ENCODE data around the gene EZR. TPM values are rescaled to one million over a fixed set of nuclear protein-coding genes. Genes with fewer than 3 reads are reported as not detected.

EZR gene
- 395 and 399 TPM in 2 replicates for total RNA-seq
- 616 and 623 TPM in 2 replicates for polyA plus RNA-seq

GRCh38 chr6:158819213-158819976 lies at the start of gene EZR:
TSS of gene EZR (minus strand) at chr6:158819368. CDS start at chr6:158818093, 1,275 bp downstream.
- peak within 1 kb of the TSS; percentile 89 for H3K4me3 ChIP-seq
- H2AFZ ChIP-seq = peak within 1 kb of the TSS; percentile 71
- no peaks in the 10 kb centered on the region for H3K27me3 ChIP-seq
- peak within 1 kb of the TSS; percentile 96 for H3K27ac ChIP-seq
- H4K20me1 ChIP-seq (ENCODE audit: insufficient read depth, poor library complexity, severe bottlenecking) = peaks cover 34% of the 10 kb centered on the region
- 41% methylated on average over 21 of the region's 67 CpGs for WGBS (ENCODE audit: low lambda C conversion rate, missing lambda C conversion rate)
- peaks cover 36% of the 10 kb centered on the region for H3K79me2 ChIP-seq
- H3K36me3 ChIP-seq (replicated peaks; ENCODE audit: insufficient read depth, low read depth) = no peaks in the 10 kb centered on the region
- peaks cover 5% of the 10 kb centered on the region for H3K4me1 ChIP-seq (ENCODE audit: insufficient read depth)
- H3K9me3 ChIP-seq (ENCODE audit: low read depth) = no peaks in the 10 kb centered on the region
- DNase-seq (ENCODE audit: low spot score) = peak; percentile 95
- H3K4me2 ChIP-seq = peak within 1 kb of the TSS; percentile 75
- H3K9me2 ChIP-seq (replicated peaks; ENCODE audit: insufficient read depth) = no peaks in the 10 kb centered on the region
- TF ChIP-seq CTCF (IDR thresholded peaks at IDR 0.05; ENCODE audit: poor library complexity) (no peak), EZH2 (IDR thresholded peaks at IDR 0.05; ENCODE audit: borderline replicate concordance) (no peak), EZH2phosphoT487 (IDR thresholded peaks at IDR 0.05; ENCODE audit: low read depth, severe bottlenecking, unreplicated experiment) (no peak)

GRCh38 chr6:158868122-158868480 lies 48.9 kb upstream of the EZR start:
- H3K27me3 ChIP-seq = no peaks in the 10 kb centered on the region
- 95% methylated on average over 6 of the region's 6 CpGs for WGBS (ENCODE audit: low lambda C conversion rate, missing lambda C conversion rate)
- H3K4me3 ChIP-seq = no peak overlapping the region
- H3K79me2 ChIP-seq = peaks cover 4% of the 10 kb centered on the region
- no peaks in the 10 kb centered on the region for H4K20me1 ChIP-seq (ENCODE audit: insufficient read depth, poor library complexity, severe bottlenecking)
- no peaks in the 10 kb centered on the region for H3K9me2 ChIP-seq (replicated peaks; ENCODE audit: insufficient read depth)
- peaks cover 21% of the 10 kb centered on the region for H3K4me1 ChIP-seq (ENCODE audit: insufficient read depth)
- H3K4me2 ChIP-seq = no peak overlapping the region
- H3K27ac ChIP-seq = peak overlapping the region; percentile 96
- H2AFZ ChIP-seq = no peak overlapping the region
- TF ChIP-seq EZH2 (IDR thresholded peaks at IDR 0.05; ENCODE audit: borderline replicate concordance) (no peak), CTCF (IDR thresholded peaks at IDR 0.05; ENCODE audit: poor library complexity) (no peak), EZH2phosphoT487 (IDR thresholded peaks at IDR 0.05; ENCODE audit: low read depth, severe bottlenecking, unreplicated experiment) (no peak)
- no peaks in the 10 kb centered on the region for H3K36me3 ChIP-seq (replicated peaks; ENCODE audit: insufficient read depth, low read depth)
- DNase-seq (ENCODE audit: low spot score) = no peak
- H3K9me3 ChIP-seq (ENCODE audit: low read depth) = no peaks in the 10 kb centered on the region

- no peaks in the 10 kb centered on the region for H3K27me3 ChIP-seq
- 93% methylated on average over 10 of the region's 10 CpGs for WGBS (ENCODE audit: low lambda C conversion rate, missing lambda C conversion rate)
- H3K27ac ChIP-seq = peak overlapping the region; percentile 96
- peak; percentile 21 for DNase-seq (ENCODE audit: low spot score)
- no peak overlapping the region for H2AFZ ChIP-seq
- peaks cover 21% of the 10 kb centered on the region for H3K4me1 ChIP-seq (ENCODE audit: insufficient read depth)
- peaks cover 4% of the 10 kb centered on the region for H3K79me2 ChIP-seq
- no peak for TF ChIP-seq CTCF (IDR thresholded peaks at IDR 0.05; ENCODE audit: poor library complexity)
- TF ChIP-seq EZH2phosphoT487 (IDR thresholded peaks at IDR 0.05; ENCODE audit: low read depth, severe bottlenecking, unreplicated experiment) = no peak
- TF ChIP-seq EZH2 (IDR thresholded peaks at IDR 0.05; ENCODE audit: borderline replicate concordance) = no peak
- no peaks in the 10 kb centered on the region for H4K20me1 ChIP-seq (ENCODE audit: insufficient read depth, poor library complexity, severe bottlenecking)
- H3K36me3 ChIP-seq (replicated peaks; ENCODE audit: insufficient read depth, low read depth) = no peaks in the 10 kb centered on the region
- H3K9me2 ChIP-seq (replicated peaks; ENCODE audit: insufficient read depth) = no peaks in the 10 kb centered on the region
- no peak overlapping the region for H3K4me3 ChIP-seq
- no peak overlapping the region for H3K4me2 ChIP-seq
- H3K9me3 ChIP-seq (ENCODE audit: low read depth) = no peaks in the 10 kb centered on the region
These were observed 48.4 kb upstream of the EZR start for GRCh38 chr6:158867381-158868121.
